ENCODE results near the gene ZC3H7B.

GRCh38 chr22:41315586-41315985, 14.3 kb downstream of the ZC3H7B start:
- TF ChIP-seq GATA2 (IDR thresholded peaks at IDR 0.05; ENCODE audit: low read depth, low read length) (no peak), GATA3 (IDR thresholded peaks at IDR 0.05; ENCODE audit: low read depth, low read length) (no peak)
